ENCODE measurements around the gene PPP1R2C.
A peak's percentile ranks its signal among the peaks of the same experiment; 100 is the strongest.

Gene PPP1R2C

DNA sequence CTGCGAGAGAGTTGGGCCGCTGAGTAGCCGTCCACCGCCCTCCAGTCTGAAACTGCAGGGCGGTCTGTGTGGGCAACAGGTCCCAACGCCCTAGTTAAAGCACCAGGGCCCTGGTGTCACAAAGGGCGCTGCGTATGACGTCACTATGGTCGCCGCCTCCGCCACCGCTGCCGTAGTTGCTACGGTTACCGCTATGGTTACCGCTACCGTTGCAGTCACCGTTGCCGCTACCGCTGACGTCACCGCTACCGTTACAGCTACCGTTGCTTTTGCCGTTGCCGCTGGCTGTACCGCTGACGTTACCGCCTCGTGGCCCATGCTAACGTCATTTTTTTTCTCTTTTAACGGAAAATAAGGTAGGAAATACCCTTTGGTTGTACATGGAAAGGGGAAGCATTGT lies at the start of gene PPP1R2C:
PPP1R2C (minus strand) TSS at position 68 of the 400 bp plus-strand sequence. CDS start 84 bp downstream, outside the sequence.
- Histone ChIP-seq H3K4me3 (no peak within 1 kb of the TSS), H3K27ac (no peak within 1 kb of the TSS)

DNA sequence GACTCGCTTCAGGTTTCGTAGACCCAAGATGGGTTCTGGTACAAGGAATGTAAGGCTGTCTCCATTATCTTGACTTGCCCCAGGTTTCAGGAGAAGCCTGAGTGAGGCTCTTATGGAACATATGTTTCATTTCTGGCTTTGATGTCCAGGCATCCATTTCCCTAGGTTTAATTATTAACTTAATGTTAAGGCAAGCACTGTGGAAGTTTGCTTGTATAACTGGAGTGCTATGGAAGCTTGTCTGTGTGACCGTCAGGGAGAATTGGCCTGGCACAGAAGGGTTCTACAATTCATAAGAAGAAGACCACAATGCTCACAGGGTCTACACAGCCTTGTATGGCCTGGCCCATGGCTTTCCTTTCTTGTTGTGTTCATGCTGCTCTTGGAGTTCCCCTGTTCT lies 47.2 kb upstream of the PPP1R2C start:
- H3K4me3 ChIP-seq, result no peak overlapping the region
- no peak overlapping the region for H3K27ac ChIP-seq

GRCh38 chrX:42824541-42824940 lies 46.6 kb upstream of the PPP1R2C start:
- H3K4me3 ChIP-seq, result no peak overlapping the region
- H3K27ac ChIP-seq, result no peak overlapping the region

- H3K27ac ChIP-seq, result no peak overlapping the region
- no peak overlapping the region for H3K4me3 ChIP-seq
These were observed 45.5 kb upstream of the PPP1R2C start for GRCh38 chrX:42823443-42823842.

DNA sequence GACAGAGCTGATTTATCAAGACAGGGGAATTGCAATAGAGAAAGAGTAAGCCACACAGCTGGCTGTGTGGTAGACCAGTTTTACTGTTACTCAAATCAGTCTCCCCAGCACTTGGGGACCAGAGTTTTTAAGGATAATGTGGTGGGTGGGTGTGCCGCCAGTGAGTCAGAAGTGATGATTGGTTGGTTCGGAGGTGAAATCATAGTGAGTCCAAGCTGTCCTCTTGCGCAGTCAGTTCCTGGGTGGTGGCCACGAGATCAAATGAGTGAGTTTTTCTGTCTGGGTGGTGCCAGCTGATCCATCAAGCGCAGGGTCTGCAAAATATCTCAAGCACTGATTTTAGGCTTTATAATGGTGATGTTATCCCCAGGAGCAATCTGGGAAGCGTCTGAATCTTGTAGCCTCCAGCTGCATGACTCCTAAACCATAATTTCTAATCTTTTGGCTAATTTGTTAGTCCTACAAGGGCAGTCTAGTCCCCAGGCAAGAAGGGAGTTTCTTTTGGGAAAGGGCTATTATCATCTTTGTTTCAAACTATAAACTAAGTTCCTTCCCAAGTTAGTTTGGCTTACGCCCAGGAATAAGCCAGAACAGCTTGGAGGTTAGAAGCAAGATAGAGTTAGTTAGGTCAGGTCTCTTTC lies 44.0 kb upstream of the PPP1R2C start:
- H3K27ac ChIP-seq, result no peak overlapping the region
- H3K4me3 ChIP-seq, result no peak overlapping the region

GRCh38 chrX:42818151-42818921 lies 40.4 kb upstream of the PPP1R2C start:
- no peak overlapping the region for H3K27ac ChIP-seq
- no peak overlapping the region for H3K4me3 ChIP-seq

DNA sequence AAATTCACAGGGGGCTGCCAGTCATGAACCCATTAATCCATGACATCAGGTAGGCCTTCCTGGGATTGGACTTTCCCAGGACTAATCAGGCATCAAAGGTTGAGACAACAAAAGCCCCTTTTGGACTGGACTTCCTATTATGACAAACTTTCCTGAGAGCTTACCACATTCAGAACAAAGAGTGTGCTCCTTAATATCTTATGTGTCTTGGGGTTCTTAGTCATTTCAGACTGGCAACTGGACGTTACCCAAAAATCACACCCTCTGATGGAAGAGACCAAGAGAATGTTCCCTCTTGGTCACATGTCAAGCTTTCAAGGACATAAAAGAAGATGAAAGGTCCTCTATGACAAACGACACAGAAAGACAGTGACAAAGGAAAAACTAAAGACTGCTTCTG lies 31.6 kb upstream of the PPP1R2C start:
- no peak overlapping the region for H3K4me3 ChIP-seq
- no peak overlapping the region for H3K27ac ChIP-seq

DNA sequence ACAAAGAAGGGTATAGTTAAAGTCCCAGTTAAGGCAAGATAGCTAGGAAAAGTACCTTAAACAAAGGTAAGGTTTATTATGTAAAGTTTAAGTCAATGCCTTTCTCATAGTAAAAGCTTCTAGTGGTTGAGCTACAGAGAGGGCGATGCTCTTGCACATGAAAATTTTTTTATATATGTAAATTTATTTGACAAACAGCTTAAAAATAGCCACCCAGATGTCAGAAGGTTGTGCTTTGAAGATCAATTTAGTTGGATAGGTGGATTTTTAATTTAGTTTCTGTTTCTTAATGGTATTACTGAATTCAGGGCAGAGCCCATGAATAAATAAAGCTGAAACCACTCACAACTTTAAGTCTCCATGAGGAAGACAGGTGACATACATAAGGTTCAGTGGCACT lies 29.4 kb upstream of the PPP1R2C start:
- H3K27ac ChIP-seq, result no peak overlapping the region
- H3K4me3 ChIP-seq, result no peak overlapping the region

- no peak overlapping the region for H3K4me3 ChIP-seq
- H3K27ac ChIP-seq, result no peak overlapping the region
These were observed 26.6 kb upstream of the PPP1R2C start for GRCh38 chrX:42804524-42804923.

GRCh38 chrX:42803320-42803719 lies 25.4 kb upstream of the PPP1R2C start:
- Histone ChIP-seq H3K27ac (no peak overlapping the region), H3K4me3 (no peak overlapping the region)

DNA sequence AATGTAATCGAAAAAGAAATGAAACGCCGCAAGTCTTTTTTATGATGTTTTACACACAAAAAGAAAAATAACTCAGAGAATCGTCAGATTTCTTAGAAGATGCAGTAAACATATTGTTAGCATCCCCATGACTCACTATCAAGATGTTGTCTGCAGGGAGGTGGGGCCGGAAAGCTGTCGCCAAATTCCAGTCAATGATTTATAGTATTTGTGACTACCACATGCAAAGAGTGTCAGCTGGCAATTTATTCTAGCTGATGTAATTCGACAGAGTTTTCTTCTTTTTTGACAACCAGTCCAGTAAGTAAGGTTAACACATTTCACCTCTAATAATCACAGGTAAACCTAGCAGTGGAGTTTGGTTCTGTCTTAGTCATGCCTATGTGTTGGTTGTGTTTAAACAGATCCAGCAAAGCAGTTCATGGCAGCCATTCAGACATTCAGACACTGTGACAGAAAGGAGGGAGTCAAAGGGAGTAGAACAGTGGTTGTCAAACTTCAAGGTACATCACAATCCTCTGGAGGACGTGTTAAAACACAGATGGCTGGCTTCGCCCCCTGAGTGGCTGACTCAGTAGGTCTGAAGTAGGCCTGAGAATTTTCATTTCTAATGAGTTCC lies 19.8 kb upstream of the PPP1R2C start:
- H3K4me3 ChIP-seq, result no peak overlapping the region
- H3K27ac ChIP-seq, result no peak overlapping the region

DNA sequence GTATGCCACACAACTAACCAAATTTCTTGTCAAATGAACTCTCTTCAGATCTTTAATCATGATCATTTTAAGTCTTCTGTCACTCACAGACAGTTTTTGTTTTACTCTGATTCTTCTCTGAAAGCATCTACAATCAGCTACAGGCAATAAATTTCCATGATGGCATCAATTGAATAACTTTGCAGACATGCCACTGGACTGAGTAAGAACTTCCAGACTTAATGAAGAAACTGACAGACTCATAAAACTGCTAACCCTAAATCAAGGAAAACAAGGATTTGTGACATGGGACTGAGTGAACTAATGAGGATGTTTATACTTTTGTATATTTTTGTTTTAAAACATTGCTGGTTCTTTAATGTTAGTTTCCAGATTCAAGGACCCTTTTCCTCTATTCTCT lies 5.5 kb upstream of the PPP1R2C start:
- H3K27ac ChIP-seq, result no peak overlapping the region
- no peak overlapping the region for H3K4me3 ChIP-seq

GRCh38 chrX:42776195-42776594 lies 1.8 kb downstream of the PPP1R2C start:
- H3K27ac ChIP-seq, result no peak overlapping the region
- H3K4me3 ChIP-seq, result no peak overlapping the region

DNA sequence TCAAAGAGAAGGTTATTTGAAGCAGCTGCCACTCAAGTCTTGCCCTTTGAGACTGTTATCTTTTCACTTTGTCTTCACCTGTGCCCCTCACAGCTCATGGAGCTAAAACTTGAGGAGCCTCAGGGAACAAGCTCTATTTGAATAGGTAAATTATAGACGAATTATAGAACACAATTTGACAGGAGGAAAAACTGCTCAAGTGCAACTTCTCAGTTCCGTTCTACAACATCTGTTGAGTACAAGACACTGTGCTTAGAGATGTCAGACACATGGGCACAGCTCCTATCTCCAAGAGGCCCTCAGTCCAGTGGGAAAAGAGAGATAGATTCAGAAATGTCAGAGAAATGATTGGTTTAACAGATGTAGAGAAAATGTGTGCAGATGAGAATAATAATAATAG lies 5.1 kb downstream of the PPP1R2C start:
- Histone ChIP-seq H3K27ac (no peak overlapping the region), H3K4me3 (no peak overlapping the region)

DNA sequence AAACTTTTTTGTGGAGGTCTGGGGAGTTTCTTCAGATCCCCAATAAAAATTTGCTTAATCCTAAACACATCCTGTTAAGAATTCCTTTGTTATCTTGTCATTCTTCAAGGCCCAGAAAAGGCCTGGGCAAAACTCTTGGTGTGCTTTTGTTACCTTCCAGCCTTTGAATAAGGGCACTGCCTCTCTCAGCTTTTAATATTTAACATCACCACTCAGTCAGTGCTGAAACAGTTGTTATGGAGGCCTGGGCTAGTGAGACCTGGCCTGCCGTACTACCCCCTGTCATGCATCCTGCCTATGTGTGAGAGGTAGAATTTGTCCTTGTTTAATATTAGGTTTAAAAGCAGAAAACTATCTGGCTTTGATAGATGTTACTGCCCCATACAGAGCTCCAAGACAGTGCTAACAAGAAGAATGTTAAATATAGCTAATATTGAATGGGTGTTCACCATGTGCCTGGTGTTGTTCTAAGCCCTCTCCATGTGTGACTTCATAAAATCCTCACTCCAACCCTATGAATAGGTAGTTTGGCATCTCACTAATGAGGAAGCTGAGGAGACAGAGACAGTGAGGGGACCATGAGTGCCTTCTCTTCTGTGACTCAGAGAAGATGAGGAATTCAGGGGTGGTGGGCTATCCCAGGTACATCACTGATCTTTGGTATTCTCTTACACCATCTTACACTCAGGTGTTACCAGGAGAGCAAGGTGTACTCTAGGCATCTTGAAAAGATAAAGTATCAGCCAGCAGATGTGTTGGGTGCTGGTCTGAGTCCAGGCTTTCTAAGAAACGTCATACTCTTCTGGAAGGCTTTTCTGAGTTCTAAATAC lies 6.2 kb downstream of the PPP1R2C start:
- Histone ChIP-seq H3K27ac (no peak overlapping the region), H3K4me3 (no peak overlapping the region)

- H3K27ac ChIP-seq, result no peak overlapping the region
- H3K4me3 ChIP-seq, result no peak overlapping the region
These were observed 7.4 kb downstream of the PPP1R2C start for GRCh38 chrX:42770566-42770965.

- Histone ChIP-seq H3K27ac (no peak overlapping the region), H3K4me3 (no peak overlapping the region)
These were observed 18.1 kb downstream of the PPP1R2C start for GRCh38 chrX:42759881-42760280.

- H3K4me3 ChIP-seq, result no peak overlapping the region
- peak overlapping the region in 2 of 21 experiments; percentile 7 to 39 for H3K27ac ChIP-seq
These were observed 22.1 kb downstream of the PPP1R2C start for GRCh38 chrX:42755815-42756214.

GRCh38 chrX:42754603-42755002 lies 23.4 kb downstream of the PPP1R2C start:
- Histone ChIP-seq H3K4me3 (no peak overlapping the region), H3K27ac (no peak overlapping the region)

DNA sequence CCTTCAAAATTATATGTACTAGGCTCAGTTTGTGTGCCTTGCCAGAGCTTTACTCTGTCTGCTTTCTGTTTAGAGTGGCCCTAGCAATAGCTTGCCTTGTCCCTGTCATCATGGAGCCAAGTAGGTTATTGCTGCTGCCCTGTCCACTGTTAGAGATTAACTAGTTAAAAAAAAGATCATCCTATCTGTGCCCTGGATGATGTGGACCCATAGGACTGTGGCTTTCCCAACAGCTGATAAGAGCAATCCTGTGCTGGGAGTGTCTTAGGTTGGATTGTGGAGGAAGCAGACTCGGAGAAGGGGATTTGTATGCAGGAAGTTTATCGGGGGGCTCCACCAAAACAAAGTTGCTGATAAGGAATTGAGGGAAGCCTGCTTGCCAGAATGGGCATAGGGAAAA lies 23.8 kb downstream of the PPP1R2C start:
- no peak overlapping the region for H3K4me3 ChIP-seq
- H3K27ac ChIP-seq, result no peak overlapping the region
